Parathyroid adenoma (tissue), 2 donors: ENCODE measurements around the gene TFB1M.

Experiments
- H2AFZ ChIP-seq: fragments of 300-600 bp; sonication (generic); one replicate; pipeline ENCODE4 v1.7.0; 2017; ENCODE audit warnings: antibody characterized with exemption, mild to moderate bottlenecking
- H3K27ac ChIP-seq: fragments of 300-600 bp; sonication (generic); one replicate; pipeline ENCODE4 v1.7.0; 2017
- H3K27me3 ChIP-seq: fragments of 300-600 bp; sonication (generic); one replicate; pipeline ENCODE4 v1.7.0; 2017; ENCODE audit warnings: low read length; ENCODE audit not compliant: control insufficient read depth, insufficient read depth
- H3K36me3 ChIP-seq: fragments of 300-600 bp; sonication (generic); one replicate; pipeline ENCODE4 v1.7.0; 2017; ENCODE audit warnings: low read length; ENCODE audit not compliant: control insufficient read depth, insufficient read depth
- H3K4me1 ChIP-seq: fragments of 300-600 bp; sonication (generic); one replicate; pipeline ENCODE4 v1.7.0; 2017; ENCODE audit warnings: control low read depth
- H3K4me2 ChIP-seq: fragments of 300-600 bp; sonication (generic); one replicate; pipeline ENCODE4 v1.7.0; 2017; ENCODE audit warnings: low read length
- H3K4me3 ChIP-seq: fragments of 300-600 bp; sonication (generic); one replicate; pipeline ENCODE4 v1.7.0; 2017; ENCODE audit warnings: low read depth, low read length
- H3K79me2 ChIP-seq: fragments of 300-600 bp; sonication (generic); one replicate; pipeline ENCODE4 v1.7.0; 2017; ENCODE audit warnings: control low read depth
- H3K9ac ChIP-seq: fragments of 300-600 bp; sonication (generic); one replicate; pipeline ENCODE4 v1.7.0; 2017; ENCODE audit warnings: mild to moderate bottlenecking
- H3K9me3 ChIP-seq: fragments of 300-600 bp; sonication (generic); one replicate; pipeline ENCODE4 v1.7.0; 2017; ENCODE audit warnings: low read length; ENCODE audit not compliant: control insufficient read depth
- TF ChIP-seq, protein P1 (sequence below): fragments of 300-600 bp; sonication (generic); IDR thresholded peaks from one replicate; pipeline ENCODE4 v1.7.0; 2017; ENCODE audit warnings: antibody characterized with exemption, mild to moderate bottlenecking
- donor health status: primary hyperparathyroidism.

Gene TFB1M

GRCh38 chr6:155290491-155290890 is 23.8 kb downstream of the TFB1M start:
- Histone ChIP-seq H3K4me3 (no peak overlapping the region), H3K9ac (no peak overlapping the region), H3K4me1 (no peaks in the 10 kb centered on the region), H3K9me3 (no peaks in the 10 kb centered on the region), H3K4me2 (no peak overlapping the region), H2AFZ (no peak overlapping the region), H3K36me3 (no peaks in the 10 kb centered on the region), H3K79me2 (no peaks in the 10 kb centered on the region), H3K27me3 (no peaks in the 10 kb centered on the region), H3K27ac (no peak overlapping the region)
- TF ChIP-seq, protein P1, sequence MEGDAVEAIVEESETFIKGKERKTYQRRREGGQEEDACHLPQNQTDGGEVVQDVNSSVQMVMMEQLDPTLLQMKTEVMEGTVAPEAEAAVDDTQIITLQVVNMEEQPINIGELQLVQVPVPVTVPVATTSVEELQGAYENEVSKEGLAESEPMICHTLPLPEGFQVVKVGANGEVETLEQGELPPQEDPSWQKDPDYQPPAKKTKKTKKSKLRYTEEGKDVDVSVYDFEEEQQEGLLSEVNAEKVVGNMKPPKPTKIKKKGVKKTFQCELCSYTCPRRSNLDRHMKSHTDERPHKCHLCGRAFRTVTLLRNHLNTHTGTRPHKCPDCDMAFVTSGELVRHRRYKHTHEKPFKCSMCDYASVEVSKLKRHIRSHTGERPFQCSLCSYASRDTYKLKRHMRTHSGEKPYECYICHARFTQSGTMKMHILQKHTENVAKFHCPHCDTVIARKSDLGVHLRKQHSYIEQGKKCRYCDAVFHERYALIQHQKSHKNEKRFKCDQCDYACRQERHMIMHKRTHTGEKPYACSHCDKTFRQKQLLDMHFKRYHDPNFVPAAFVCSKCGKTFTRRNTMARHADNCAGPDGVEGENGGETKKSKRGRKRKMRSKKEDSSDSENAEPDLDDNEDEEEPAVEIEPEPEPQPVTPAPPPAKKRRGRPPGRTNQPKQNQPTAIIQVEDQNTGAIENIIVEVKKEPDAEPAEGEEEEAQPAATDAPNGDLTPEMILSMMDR, result no peak

DNA sequence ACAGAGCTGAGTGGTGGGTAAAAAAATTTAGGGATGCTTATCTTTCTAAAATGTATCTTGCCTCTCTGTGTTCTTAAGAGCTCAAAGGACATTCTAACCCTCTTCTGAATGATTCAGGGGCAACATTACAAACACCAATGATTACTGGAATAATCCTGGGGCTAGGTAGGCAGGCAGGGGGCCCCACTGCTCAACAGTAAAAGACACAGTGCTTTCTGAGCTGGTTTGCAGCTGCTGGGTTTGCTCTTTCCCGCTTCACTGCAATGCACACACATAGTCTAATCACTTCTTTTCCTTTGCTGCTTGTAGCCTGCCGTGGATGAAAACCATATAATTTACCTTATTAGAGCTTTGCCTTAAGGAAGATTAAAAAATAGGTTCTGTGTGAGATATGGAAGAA is 26.5 kb downstream of the TFB1M start:
- no peak overlapping the region for H3K9ac ChIP-seq
- H2AFZ ChIP-seq, result no peak overlapping the region
- no peak overlapping the region for H3K27ac ChIP-seq
- no peak overlapping the region for H3K4me2 ChIP-seq
- no peaks in the 10 kb centered on the region for H3K36me3 ChIP-seq
- no peaks in the 10 kb centered on the region for H3K4me1 ChIP-seq
- no peaks in the 10 kb centered on the region for H3K79me2 ChIP-seq
- no peaks in the 10 kb centered on the region for H3K9me3 ChIP-seq
- no peaks in the 10 kb centered on the region for H3K27me3 ChIP-seq
- TF ChIP-seq, protein P1, result no peak
- H3K4me3 ChIP-seq, result no peak overlapping the region

- Histone ChIP-seq H3K9ac (no peak overlapping the region), H3K4me2 (no peak overlapping the region), H3K79me2 (no peaks in the 10 kb centered on the region), H3K27me3 (no peaks in the 10 kb centered on the region), H3K9me3 (no peaks in the 10 kb centered on the region), H3K4me3 (no peak overlapping the region), H3K4me1 (no peaks in the 10 kb centered on the region), H3K27ac (no peak overlapping the region), H2AFZ (no peak overlapping the region), H3K36me3 (no peaks in the 10 kb centered on the region)
- TF ChIP-seq, protein P1, result no peak
These were observed 29.5 kb downstream of the TFB1M start for GRCh38 chr6:155284775-155285174.

DNA sequence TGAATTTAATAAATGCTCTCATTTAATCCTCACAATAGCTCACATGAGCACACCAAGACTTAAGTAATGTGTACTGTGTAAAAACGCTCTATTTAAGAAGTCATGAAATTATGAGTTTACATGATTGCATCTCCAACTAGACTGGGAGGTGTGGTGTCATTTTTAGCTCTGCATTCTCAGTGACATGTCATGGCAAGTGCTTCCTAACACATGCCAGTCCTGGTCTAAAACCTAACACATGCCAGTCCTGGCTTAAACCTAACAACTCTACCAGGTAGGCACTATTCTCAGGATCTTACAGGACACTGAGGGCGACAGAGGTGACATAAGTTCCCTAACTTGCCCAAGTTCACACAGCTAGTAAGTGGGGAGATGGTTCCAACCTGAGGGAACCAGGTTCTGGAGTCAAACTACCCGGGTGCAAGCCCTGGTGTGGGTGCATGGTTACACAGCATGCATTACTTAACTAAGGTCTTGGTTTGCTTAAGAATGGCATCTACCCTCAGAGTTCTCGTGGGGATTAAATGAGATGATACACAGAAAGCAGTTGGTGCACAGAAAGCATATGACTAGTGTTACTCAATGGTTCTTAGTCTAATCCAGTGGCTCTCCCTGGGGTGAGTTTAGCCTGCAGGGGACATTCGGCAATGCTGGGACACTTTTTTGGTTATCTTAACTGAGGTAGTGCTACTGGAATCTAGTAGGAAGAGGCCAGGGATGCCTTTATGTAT is 35.8 kb downstream of the TFB1M start:
- Histone ChIP-seq H3K4me1 (no peaks in the 10 kb centered on the region), H3K9me3 (no peaks in the 10 kb centered on the region), H3K4me3 (no peak overlapping the region), H3K79me2 (no peaks in the 10 kb centered on the region), H3K27ac (no peak overlapping the region), H2AFZ (no peak overlapping the region), H3K9ac (no peak overlapping the region), H3K27me3 (no peaks in the 10 kb centered on the region), H3K4me2 (no peak overlapping the region), H3K36me3 (no peaks in the 10 kb centered on the region)
- TF ChIP-seq, protein P1, result no peak

- Histone ChIP-seq H3K36me3 (no peaks in the 10 kb centered on the region), H3K27ac (no peak overlapping the region), H3K79me2 (no peaks in the 10 kb centered on the region), H3K27me3 (no peaks in the 10 kb centered on the region), H3K4me2 (no peak overlapping the region), H3K4me3 (no peak overlapping the region), H3K9me3 (no peaks in the 10 kb centered on the region), H3K4me1 (no peaks in the 10 kb centered on the region), H3K9ac (no peak overlapping the region), H2AFZ (no peak overlapping the region)
- TF ChIP-seq, protein P1, result no peak
These were observed 37.6 kb downstream of the TFB1M start for GRCh38 chr6:155276638-155277037.
